Measurements from ENCODE around the gene UBB.
"Not testable (repeated sequence)": the region's sequence is repeated elsewhere in the genome, so short reads cannot be mapped to it uniquely, and the experiment has no call there.

Gene UBB

GRCh38 chr17:16377941-16378341 lies 3.0 kb upstream of the UBB start:
- DNase-seq (ENCODE audit: low read depth) = no peak

- no peak for DNase-seq (ENCODE audit: low read depth)
These were observed 2.1 kb upstream of the UBB start for GRCh38 chr17:16378636-16379282.

- no peak for DNase-seq (ENCODE audit: low read depth)
These were observed 1.2 kb upstream of the UBB start for GRCh38 chr17:16379654-16380053.

- no peak for DNase-seq (ENCODE audit: low read depth)
These were observed 567 bp downstream of the UBB start for GRCh38 chr17:16381496-16381820.

GRCh38 chr17:16383216-16383615 lies 2.3 kb downstream of the UBB start:
- no peak for DNase-seq (ENCODE audit: low read depth)

- no peak for DNase-seq (ENCODE audit: low read depth)
These were observed 2.9 kb downstream of the UBB start for GRCh38 chr17:16383772-16384287.

GRCh38 chr17:16384557-16384956 lies 3.7 kb downstream of the UBB start:
- DNase-seq (ENCODE audit: low read depth) = no peak

- not testable (repeated sequence) for DNase-seq (ENCODE audit: low read depth)
These were observed 5.2 kb downstream of the UBB start for GRCh38 chr17:16386126-16386507.

- DNase-seq (ENCODE audit: low read depth) = no peak
These were observed 10.6 kb downstream of the UBB start for GRCh38 chr17:16391451-16391850.

- not testable (repeated sequence) for DNase-seq (ENCODE audit: low read depth)
These were observed 11.6 kb downstream of the UBB start for GRCh38 chr17:16392491-16392890.

- DNase-seq (ENCODE audit: low read depth) = not testable (repeated sequence)
These were observed 15.0 kb downstream of the UBB start for GRCh38 chr17:16395887-16396286.

- DNase-seq (ENCODE audit: low read depth) = not testable (repeated sequence)
These were observed 15.8 kb downstream of the UBB start for GRCh38 chr17:16396693-16397092.

- DNase-seq (ENCODE audit: low read depth) = no peak
These were observed 17.7 kb downstream of the UBB start for GRCh38 chr17:16398270-16399267.

- DNase-seq (ENCODE audit: low read depth) = not testable (repeated sequence)
These were observed 23.0 kb downstream of the UBB start for GRCh38 chr17:16403847-16404246.

- DNase-seq (ENCODE audit: low read depth) = no peak
These were observed 26.1 kb downstream of the UBB start for GRCh38 chr17:16406742-16407674.

- no peak for DNase-seq (ENCODE audit: low read depth)
These were observed 27.2 kb downstream of the UBB start for GRCh38 chr17:16407911-16408588.

- DNase-seq (ENCODE audit: low read depth) = no peak
These were observed 34.4 kb downstream of the UBB start, which contains the start of gene TRPV2 for GRCh38 chr17:16415031-16415924. Gene TRPV2 (plus strand): TSS chr17:16415571. CDS start chr17:16417669, 2,098 bp downstream.

GRCh38 chr17:16417399-16417798 lies 36.5 kb downstream of the UBB start:
- DNase-seq (ENCODE audit: low read depth) = no peak

- DNase-seq (ENCODE audit: low read depth) = no peak
These were observed 37.2 kb downstream of the UBB start for GRCh38 chr17:16417896-16418684.

All from stimulated activated CD8-positive, alpha-beta memory T cell treated with anti-CD3 and anti-CD28 coated beads, Interleukin-12 subunit alpha, Interleukin-12 subunit beta, amount 100 ng/mL, for 4 hours (primary cell).